Liver (tissue), 3 donors: ENCODE measurements around the gene SNTA1.

Source experiments
- CTCF ChIP-seq: fragments of 150-350 bp; IDR thresholded peaks from 2 replicates; pipeline ENCODE4 v1.5.1; 2017; ENCODE audit warnings: improper control_type of control experiment, low read depth, low read length; ENCODE audit not compliant: missing input control
- GABPA ChIP-seq, 2 donors: IDR thresholded peaks in 1 of 2; conservative IDR thresholded peaks in 1 of 2; 2 replicates each; pipeline ENCODE4 v1.6.1; 2016; ENCODE audit warnings: antibody characterized with exemption in 2 of 2, mild to moderate bottlenecking in 1 of 2, moderate library complexity in 1 of 2
- HNF4G ChIP-seq: IDR thresholded peaks from 2 replicates; pipeline ENCODE4 v1.6.1; 2016; ENCODE audit warnings: antibody characterized with exemption
- JUND ChIP-seq, 2 donors: IDR thresholded peaks; 2 replicates each; pipeline ENCODE4 v1.6.1; 2016; ENCODE audit warnings: antibody characterized with exemption in 2 of 2
- RAD21 ChIP-seq, 2 donors: IDR thresholded peaks; 2 replicates each; pipeline ENCODE4 v1.6.1; 2016; ENCODE audit warnings: antibody characterized with exemption in 2 of 2, mild to moderate bottlenecking in 2 of 2
- REST ChIP-seq: IDR thresholded peaks from 2 replicates; pipeline ENCODE4 v1.6.1; 2016; ENCODE audit warnings: antibody characterized with exemption, mild to moderate bottlenecking
- RXRA ChIP-seq, 2 donors: IDR thresholded peaks; 2 replicates each; pipeline ENCODE4 v1.6.1; 2017 to 2018; ENCODE audit warnings: antibody characterized with exemption in 2 of 2, mild to moderate bottlenecking in 1 of 2
- SP1 ChIP-seq: IDR thresholded peaks from 2 replicates; pipeline ENCODE4 v1.6.1; 2018; ENCODE audit warnings: antibody characterized with exemption, mild to moderate bottlenecking
- TAF1 ChIP-seq: conservative IDR thresholded peaks from 2 replicates; pipeline ENCODE4 v1.6.1; 2016; ENCODE audit warnings: antibody characterized with exemption, mild to moderate bottlenecking
- YY1 ChIP-seq: IDR thresholded peaks from 2 replicates; pipeline ENCODE4 v1.6.1; 2016; ENCODE audit warnings: antibody characterized with exemption, mild to moderate bottlenecking
- TF ChIP-seq, protein P1 (sequence below): IDR thresholded peaks from 2 replicates; pipeline ENCODE4 v1.6.1; 2016; ENCODE audit warnings: antibody characterized with exemption
- donor health status: healthy.
- donor health status: healthy.

- TF ChIP-seq CTCF (no peak), RAD21 (IDR thresholded peaks at IDR 0.05) (no peak), TAF1 (no peak), HNF4G (no peak), JUND (IDR thresholded peaks at IDR 0.05) (no peak), RXRA (IDR thresholded peaks at IDR 0.05) (no peak), REST (no peak), GABPA (IDR thresholded peaks at IDR 0.05 in 1 of 2, conservative IDR thresholded peaks at IDR 0.05 in 1 of 2) (no peak), YY1 (no peak), SP1 (no peak)
- TF ChIP-seq, protein P1, sequence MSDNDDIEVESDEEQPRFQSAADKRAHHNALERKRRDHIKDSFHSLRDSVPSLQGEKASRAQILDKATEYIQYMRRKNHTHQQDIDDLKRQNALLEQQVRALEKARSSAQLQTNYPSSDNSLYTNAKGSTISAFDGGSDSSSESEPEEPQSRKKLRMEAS: no peak
Measured at GRCh38 chr20:33480048-33480447, 36.5 kb upstream of the SNTA1 start.
